OCI-LY3 (cell line): ENCODE data around the gene ZSWIM5.

Source experiments
- H2AFZ ChIP-seq: fragments of 200-600, 300-600 bp; shearing (Covaris generic); 2 replicates; pipeline ENCODE4 v1.6.0; 2014; ENCODE audit warnings: antibody characterized with exemption, low read depth, low read length
- H3K27ac ChIP-seq: fragments of 200-600, 300-600 bp; sonication (generic); 2 replicates; pipeline ENCODE4 v1.5.1; 2014; ENCODE audit warnings: mild to moderate bottlenecking, low read length, moderate library complexity, mixed read lengths
- H3K27me3 ChIP-seq: fragments of 200-600, 300-600 bp; sonication (generic); 2 replicates; pipeline ENCODE4 v1.6.1; 2014; ENCODE audit warnings: low read depth, low read length, mixed read lengths
- H3K36me3 ChIP-seq: fragments of 200-600, 300-600 bp; sonication (generic); replicated peaks from 2 replicates; pipeline ENCODE3; 2014; ENCODE audit warnings: low read depth, low read length, mixed read lengths
- H3K4me1 ChIP-seq: fragments of 300-600, 200-600 bp; sonication (generic); 2 replicates; pipeline ENCODE4 v1.6.1; 2014; ENCODE audit warnings: low read length, mixed read lengths
- H3K4me2 ChIP-seq: fragments of 200-600, 300-600 bp; sonication (generic); 2 replicates; pipeline ENCODE4 v1.6.1; 2014; ENCODE audit warnings: low read length, mixed read lengths
- H3K4me3 ChIP-seq: fragments of 300-600, 200-600 bp; sonication (generic); 2 replicates; pipeline ENCODE4 v1.5.1; 2014; ENCODE audit warnings: antibody characterized with exemption, mild to moderate bottlenecking, low read length, moderate library complexity
- H3K79me2 ChIP-seq: fragments of 300-600, 200-600 bp; shearing (Covaris generic); 2 replicates; pipeline ENCODE4 v1.6.1; 2014; ENCODE audit warnings: mild to moderate bottlenecking, low read length, mixed read lengths
- H3K9ac ChIP-seq: fragments of 300-600, 200-600 bp; shearing (Covaris generic); 2 replicates; pipeline ENCODE4 v1.6.0; 2014; ENCODE audit warnings: mild to moderate bottlenecking, low read length, moderate library complexity
- H3K9me3 ChIP-seq: fragments of 200-600, 300-600 bp; shearing (Covaris generic); 2 replicates; pipeline ENCODE4 v1.6.1; 2014; ENCODE audit warnings: low read length, mixed read lengths; ENCODE audit not compliant: insufficient read depth
- H4K20me1 ChIP-seq: fragments of 200-600, 300-600 bp; sonication (generic); 2 replicates; pipeline ENCODE4 v1.6.1; 2016; ENCODE audit warnings: low read length, mixed read lengths; ENCODE audit not compliant: insufficient read depth
- EZH2phosphoT487 ChIP-seq: fragments of 200-600 bp; shearing (Covaris generic); IDR thresholded peaks from 2 replicates; pipeline ENCODE4 v1.6.1; 2018; ENCODE audit warnings: antibody characterized with exemption, mixed run types, low read depth
- TF ChIP-seq, protein P1 (sequence below): fragments of 200-600, 300-600 bp; sonication (generic); IDR thresholded peaks from 2 replicates; pipeline ENCODE4 v1.5.1; 2014; ENCODE audit warnings: antibody characterized with exemption, low read length, low read depth

The ZSWIM5 gene

DNA sequence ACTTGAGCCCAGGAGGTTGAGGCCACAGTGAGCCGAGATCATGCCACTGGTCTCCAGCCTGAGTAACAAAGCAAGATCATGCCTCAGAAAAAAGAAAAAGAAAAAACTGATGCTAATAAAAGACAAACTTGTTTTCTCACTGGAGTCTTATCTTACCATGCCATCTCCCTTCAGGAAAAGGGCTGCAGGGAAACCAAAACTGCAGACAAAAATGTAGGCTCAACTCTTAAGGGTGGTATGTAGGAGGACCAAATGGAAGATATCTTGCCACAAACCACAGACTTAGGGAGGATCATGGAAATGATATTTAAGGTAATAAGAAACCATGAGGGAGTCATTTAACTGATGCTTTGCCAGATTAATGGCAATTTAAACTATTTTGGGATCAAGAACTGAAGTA is 161.5 kb downstream of the ZSWIM5 start:
- Histone ChIP-seq H3K4me3 (no peak overlapping the region), H3K27ac (no peak overlapping the region), H3K4me2 (no peak overlapping the region), H3K9me3 (no peaks in the 10 kb centered on the region), H3K79me2 (no peaks in the 10 kb centered on the region), H3K9ac (no peak overlapping the region), H4K20me1 (no peaks in the 10 kb centered on the region), H3K27me3 (no peaks in the 10 kb centered on the region), H2AFZ (no peak overlapping the region), H3K4me1 (no peaks in the 10 kb centered on the region), H3K36me3 (no peaks in the 10 kb centered on the region)
- TF ChIP-seq, protein P1, sequence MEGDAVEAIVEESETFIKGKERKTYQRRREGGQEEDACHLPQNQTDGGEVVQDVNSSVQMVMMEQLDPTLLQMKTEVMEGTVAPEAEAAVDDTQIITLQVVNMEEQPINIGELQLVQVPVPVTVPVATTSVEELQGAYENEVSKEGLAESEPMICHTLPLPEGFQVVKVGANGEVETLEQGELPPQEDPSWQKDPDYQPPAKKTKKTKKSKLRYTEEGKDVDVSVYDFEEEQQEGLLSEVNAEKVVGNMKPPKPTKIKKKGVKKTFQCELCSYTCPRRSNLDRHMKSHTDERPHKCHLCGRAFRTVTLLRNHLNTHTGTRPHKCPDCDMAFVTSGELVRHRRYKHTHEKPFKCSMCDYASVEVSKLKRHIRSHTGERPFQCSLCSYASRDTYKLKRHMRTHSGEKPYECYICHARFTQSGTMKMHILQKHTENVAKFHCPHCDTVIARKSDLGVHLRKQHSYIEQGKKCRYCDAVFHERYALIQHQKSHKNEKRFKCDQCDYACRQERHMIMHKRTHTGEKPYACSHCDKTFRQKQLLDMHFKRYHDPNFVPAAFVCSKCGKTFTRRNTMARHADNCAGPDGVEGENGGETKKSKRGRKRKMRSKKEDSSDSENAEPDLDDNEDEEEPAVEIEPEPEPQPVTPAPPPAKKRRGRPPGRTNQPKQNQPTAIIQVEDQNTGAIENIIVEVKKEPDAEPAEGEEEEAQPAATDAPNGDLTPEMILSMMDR = no peak
- TF ChIP-seq EZH2phosphoT487 = no peak

DNA sequence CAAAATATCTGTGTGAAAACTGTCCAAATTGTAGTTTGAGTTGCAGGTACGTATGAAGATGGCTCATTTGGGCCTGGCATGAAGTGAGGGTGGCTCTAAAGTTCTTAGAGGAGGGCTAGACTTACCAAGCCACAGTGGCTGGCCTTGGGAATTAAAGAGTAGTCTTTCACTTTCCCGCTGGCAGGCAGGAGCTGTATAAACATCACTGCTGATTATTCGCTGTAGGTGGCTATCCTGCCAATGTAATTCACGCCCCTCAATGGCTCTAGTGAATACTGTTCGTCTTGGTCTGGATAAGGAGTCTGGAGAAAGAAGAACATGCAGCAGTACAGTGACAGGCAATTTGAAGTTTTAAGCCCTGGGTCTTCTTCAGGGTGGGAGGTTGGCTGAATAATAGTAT is 163.3 kb downstream of the ZSWIM5 start:
- Histone ChIP-seq H2AFZ (no peak overlapping the region), H3K9me3 (no peaks in the 10 kb centered on the region), H3K4me1 (no peaks in the 10 kb centered on the region), H3K27ac (no peak overlapping the region), H3K79me2 (no peaks in the 10 kb centered on the region), H3K4me3 (no peak overlapping the region), H3K27me3 (no peaks in the 10 kb centered on the region), H4K20me1 (no peaks in the 10 kb centered on the region), H3K36me3 (no peaks in the 10 kb centered on the region), H3K4me2 (no peak overlapping the region), H3K9ac (no peak overlapping the region)
- no peak for TF ChIP-seq EZH2phosphoT487
- TF ChIP-seq, protein P1 = no peak

DNA sequence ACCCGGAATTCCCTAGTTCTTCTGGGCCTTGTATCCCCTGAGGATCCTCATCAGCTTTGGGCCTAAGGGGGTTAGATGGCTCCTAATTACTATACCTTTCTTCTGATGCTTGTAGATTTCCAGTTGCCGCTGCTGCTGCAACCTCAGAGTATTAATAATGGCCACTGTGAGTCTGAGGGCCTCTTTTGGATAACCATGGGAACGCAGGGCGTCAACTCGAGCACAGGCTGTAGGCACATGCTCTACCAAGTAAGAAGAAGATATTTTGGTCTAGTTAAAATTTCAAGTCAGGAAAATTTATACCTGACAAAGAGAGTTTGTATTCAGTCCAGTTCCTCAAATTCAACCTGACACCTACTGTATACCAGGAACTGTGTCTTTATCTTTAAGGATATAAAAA is 166.1 kb downstream of the ZSWIM5 start:
- no peak overlapping the region for H2AFZ ChIP-seq
- no peak overlapping the region for H3K27ac ChIP-seq
- H3K27me3 ChIP-seq = no peaks in the 10 kb centered on the region
- H3K4me3 ChIP-seq = no peak overlapping the region
- H3K9me3 ChIP-seq = no peaks in the 10 kb centered on the region
- no peak for TF ChIP-seq EZH2phosphoT487
- TF ChIP-seq, protein P1 = no peak
- H3K4me2 ChIP-seq = no peak overlapping the region
- H3K36me3 ChIP-seq = no peaks in the 10 kb centered on the region
- no peaks in the 10 kb centered on the region for H3K79me2 ChIP-seq
- no peaks in the 10 kb centered on the region for H4K20me1 ChIP-seq
- no peaks in the 10 kb centered on the region for H3K4me1 ChIP-seq
- no peak overlapping the region for H3K9ac ChIP-seq

DNA sequence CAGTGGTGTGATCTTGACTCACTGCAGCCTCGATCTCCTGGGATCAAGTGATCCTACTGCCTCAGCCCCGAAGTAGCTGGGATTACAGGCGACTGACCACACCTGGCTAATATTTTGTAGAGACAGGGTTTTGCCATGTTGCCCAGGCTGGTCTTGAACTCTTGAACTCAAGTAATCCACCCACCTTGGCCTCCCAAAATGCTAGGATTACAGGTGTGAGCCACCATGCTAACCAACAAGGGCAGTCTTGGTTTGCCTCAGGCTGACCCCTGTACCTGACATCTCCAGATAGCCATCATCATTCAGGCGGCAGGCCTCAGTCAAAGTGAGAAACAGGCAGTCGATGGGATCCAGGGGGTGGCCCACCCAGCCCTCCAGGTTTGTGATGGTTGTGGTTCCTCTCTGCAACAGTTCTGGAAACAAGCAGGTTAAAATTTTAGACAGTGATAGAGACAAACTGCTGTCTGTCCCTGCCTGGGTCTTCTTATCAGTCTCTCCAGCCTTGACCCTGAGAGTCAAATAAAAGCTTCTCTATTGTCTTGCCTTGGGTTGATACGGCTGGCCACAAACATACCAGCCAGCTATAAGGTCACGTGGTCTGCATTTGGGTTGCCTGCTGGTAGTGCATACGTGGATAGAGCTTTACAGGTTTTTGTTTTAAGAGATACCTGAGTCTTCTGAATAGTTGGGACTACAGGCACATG is 167.6 kb downstream of the ZSWIM5 start:
- Histone ChIP-seq H3K4me3 (no peak overlapping the region), H3K79me2 (no peaks in the 10 kb centered on the region), H3K4me2 (no peak overlapping the region), H3K27me3 (no peaks in the 10 kb centered on the region), H3K27ac (no peak overlapping the region), H3K9ac (no peak overlapping the region), H4K20me1 (no peaks in the 10 kb centered on the region), H2AFZ (no peak overlapping the region), H3K4me1 (no peaks in the 10 kb centered on the region), H3K36me3 (no peaks in the 10 kb centered on the region), H3K9me3 (no peaks in the 10 kb centered on the region)
- TF ChIP-seq EZH2phosphoT487 = no peak
- TF ChIP-seq, protein P1 = no peak
